Natural killer cell (primary cell): ENCODE measurements around the gene RTTN. TPM values are rescaled to one million over a fixed set of nuclear protein-coding genes. Genes with fewer than 3 reads are reported as not detected.

ENCODE experiments used
- ATAC-seq, 3 donors: fragments of 150-1000 bp in 2 of 3; fragments of 200-7000 bp in 1 of 3; cut with Tn5 transposase; 1 replicate in 1 of 3; 2 replicates in 2 of 3; pipeline ENCODE4 v1.10.0; 2021; ENCODE audit warnings: mild to moderate bottlenecking in 2 of 3, moderate library complexity in 2 of 3
- DNase-seq, 2 donors: peaks; one replicate each; pipeline versions ENCODE4 v3.0.0 to v3.0.0-alpha.2; 2013 to 2021; ENCODE audit warnings: mixed read lengths in 1 of 2
- H3K27ac ChIP-seq: one replicate; pipeline ENCODE4 v1.5.1; 2013; ENCODE audit warnings: mild to moderate bottlenecking, low read length
- H3K27me3 ChIP-seq: one replicate; pipeline ENCODE4 v1.6.1; 2013; ENCODE audit warnings: low read length; ENCODE audit not compliant: control insufficient read depth, insufficient read depth
- H3K36me3 ChIP-seq: one replicate; pipeline ENCODE4 v1.6.1; 2013; ENCODE audit warnings: low read length; ENCODE audit not compliant: control insufficient read depth, insufficient read depth
- H3K4me1 ChIP-seq: one replicate; pipeline ENCODE4 v1.6.1; 2013; ENCODE audit warnings: low read length; ENCODE audit not compliant: control insufficient read depth, insufficient read depth
- H3K4me3 ChIP-seq: one replicate; pipeline ENCODE4 v1.5.1; 2013; ENCODE audit warnings: low read length
- H3K9me3 ChIP-seq: one replicate; pipeline ENCODE4 v1.6.1; 2013; ENCODE audit warnings: low read length; ENCODE audit not compliant: control insufficient read depth, insufficient read depth
- H3K27ac Mint-ChIP-seq, 2 donors: one replicate each; pipeline ENCODE4 v1.8.0; 2022; ENCODE audit warnings: mild to moderate bottlenecking in 2 of 2, mixed read lengths in 2 of 2, moderate library complexity in 1 of 2
- H3K27me3 Mint-ChIP-seq, 2 donors: one replicate each; pipeline ENCODE4 v1.8.0; 2022; ENCODE audit warnings: low read depth in 2 of 2, mixed read lengths in 2 of 2
- H3K36me3 Mint-ChIP-seq: one replicate; pipeline ENCODE4 v1.8.0; 2022; ENCODE audit warnings: mixed read lengths
- H3K4me1 Mint-ChIP-seq, 2 donors: one replicate each; pipeline ENCODE4 v1.8.0; 2022; ENCODE audit warnings: mixed read lengths in 2 of 2
- H3K4me3 Mint-ChIP-seq: one replicate; pipeline ENCODE4 v1.8.0; 2022; ENCODE audit warnings: mild to moderate bottlenecking, moderate library complexity, mixed read lengths
- H3K9me3 Mint-ChIP-seq, 2 donors: one replicate each; pipeline ENCODE4 v1.8.0; 2022; ENCODE audit warnings: mixed read lengths in 2 of 2
- WGBS: methylation state at CpG from one replicate; pipeline ENCODE4 v1.1.7; 2013; ENCODE audit warnings: missing lambda C conversion rate; ENCODE audit not compliant: insufficient coverage; 5-methylcytosine and 5-hydroxymethylcytosine counted together
- intact Hi-C: fragments of 100-400 bp; cut with micrococcal nuclease; formaldehyde crosslinking; loops from one replicate; pipeline ENCODE4 v1.14.2; 2022
- total RNA-seq, 4 donors: library from RNA; stranded (reverse); fragments of 120-200 nt in 1 of 4; gene quantifications; one replicate each; pipeline versions ENCODE4 v1.2.3 to v1.2.4, GENCODE V29; 2013 to 2022
- TF ChIP-seq, protein P1 (sequence below): fragments of 200-600 bp; IDR thresholded peaks from one replicate; pipeline ENCODE4 v1.8.0; 2022; ENCODE audit warnings: antibody characterized with exemption

The RTTN gene
- total RNA-seq, 3 donors from 2014 or later (not counting 1 experiment from before 2014, with no cell fraction given) = 33.0 to 41.0 (median 35.5) TPM

DNA sequence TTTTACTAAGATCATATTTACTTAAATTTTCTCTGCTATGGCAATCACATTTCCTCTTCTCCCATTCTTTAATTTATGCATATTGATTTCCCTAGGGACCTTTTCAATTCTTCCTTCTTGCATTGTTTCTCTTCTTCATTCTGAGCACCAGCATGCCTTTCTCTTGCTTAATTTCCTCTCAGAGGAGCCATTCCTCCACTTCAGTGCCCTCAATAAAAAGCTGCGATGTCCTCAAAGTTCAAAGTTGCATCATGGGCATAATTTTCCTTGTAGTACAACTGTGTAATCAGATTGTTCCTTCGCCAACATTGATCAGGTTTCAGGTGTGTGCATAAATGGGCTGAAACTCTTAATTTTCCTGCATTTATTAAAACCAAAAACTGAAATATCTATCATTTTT, 236.0 kb downstream of the RTTN start:
- peaks cover 0 to 4% of the 10 kb centered on the region in 2 donors for H3K9me3 Mint-ChIP-seq
- H3K36me3 Mint-ChIP-seq = peaks cover 5% of the 10 kb centered on the region
- no peak overlapping the region for H3K4me3 ChIP-seq
- H3K4me1 ChIP-seq = no peaks in the 10 kb centered on the region
- H3K9me3 ChIP-seq = no peaks in the 10 kb centered on the region
- H3K4me3 Mint-ChIP-seq = no peak overlapping the region
- TF ChIP-seq, protein P1, sequence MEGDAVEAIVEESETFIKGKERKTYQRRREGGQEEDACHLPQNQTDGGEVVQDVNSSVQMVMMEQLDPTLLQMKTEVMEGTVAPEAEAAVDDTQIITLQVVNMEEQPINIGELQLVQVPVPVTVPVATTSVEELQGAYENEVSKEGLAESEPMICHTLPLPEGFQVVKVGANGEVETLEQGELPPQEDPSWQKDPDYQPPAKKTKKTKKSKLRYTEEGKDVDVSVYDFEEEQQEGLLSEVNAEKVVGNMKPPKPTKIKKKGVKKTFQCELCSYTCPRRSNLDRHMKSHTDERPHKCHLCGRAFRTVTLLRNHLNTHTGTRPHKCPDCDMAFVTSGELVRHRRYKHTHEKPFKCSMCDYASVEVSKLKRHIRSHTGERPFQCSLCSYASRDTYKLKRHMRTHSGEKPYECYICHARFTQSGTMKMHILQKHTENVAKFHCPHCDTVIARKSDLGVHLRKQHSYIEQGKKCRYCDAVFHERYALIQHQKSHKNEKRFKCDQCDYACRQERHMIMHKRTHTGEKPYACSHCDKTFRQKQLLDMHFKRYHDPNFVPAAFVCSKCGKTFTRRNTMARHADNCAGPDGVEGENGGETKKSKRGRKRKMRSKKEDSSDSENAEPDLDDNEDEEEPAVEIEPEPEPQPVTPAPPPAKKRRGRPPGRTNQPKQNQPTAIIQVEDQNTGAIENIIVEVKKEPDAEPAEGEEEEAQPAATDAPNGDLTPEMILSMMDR = no peak
- no peaks in the 10 kb centered on the region for H3K27me3 Mint-ChIP-seq
- peaks cover 11 to 24% of the 10 kb centered on the region in 2 donors for H3K4me1 Mint-ChIP-seq
- intact Hi-C loops = no loop called here
- ATAC-seq = no peak
- H3K36me3 ChIP-seq = no peaks in the 10 kb centered on the region
- H3K27me3 ChIP-seq = no peaks in the 10 kb centered on the region
- 89% methylated on average over 2 of the region's 2 CpGs for WGBS
- DNase-seq = no peak
- no peak overlapping the region for H3K27ac ChIP-seq
- no peak overlapping the region for H3K27ac Mint-ChIP-seq

DNA sequence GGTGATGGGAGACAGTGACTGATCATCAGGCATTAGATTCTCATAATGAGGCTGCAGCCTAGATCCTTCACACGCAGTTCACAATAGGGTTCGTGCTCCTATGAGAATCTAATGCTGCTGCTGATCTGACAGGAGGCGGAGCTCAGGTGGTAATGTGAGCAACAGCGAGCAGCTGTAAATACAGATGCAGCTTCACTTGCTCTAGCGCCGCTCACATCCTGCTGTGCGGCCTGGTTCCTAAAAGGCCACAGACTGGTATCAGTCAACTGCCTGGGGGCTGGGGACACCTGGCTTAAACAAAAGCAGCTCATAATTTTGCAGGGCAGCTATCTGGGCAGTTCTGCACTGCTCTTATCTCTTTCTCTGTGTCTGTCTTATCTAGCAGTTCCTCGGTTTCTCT, 237.4 kb downstream of the RTTN start:
- Histone ChIP-seq H3K27me3 (no peaks in the 10 kb centered on the region), H3K36me3 (no peaks in the 10 kb centered on the region), H3K4me3 (no peak overlapping the region), H3K27ac (no peak overlapping the region), H3K9me3 (no peaks in the 10 kb centered on the region), H3K4me1 (no peaks in the 10 kb centered on the region)
- ATAC-seq (peak in 2 of 3 donors; percentile 10 to 53), DNase-seq (peak in 1 of 2 donors; percentile 60)
- Mint-ChIP-seq H3K4me3 (no peak overlapping the region), H3K36me3 (peaks cover 5% of the 10 kb centered on the region), H3K9me3 (peaks cover 0 to 4% of the 10 kb centered on the region in 2 donors), H3K27ac (no peak overlapping the region), H3K27me3 (no peaks in the 10 kb centered on the region), H3K4me1 (peaks cover 11 to 24% of the 10 kb centered on the region in 2 donors)
- 84% methylated on average over 8 of the region's 8 CpGs for WGBS
- TF ChIP-seq, protein P1 = no peak
- intact Hi-C loops = no loop called here

DNA sequence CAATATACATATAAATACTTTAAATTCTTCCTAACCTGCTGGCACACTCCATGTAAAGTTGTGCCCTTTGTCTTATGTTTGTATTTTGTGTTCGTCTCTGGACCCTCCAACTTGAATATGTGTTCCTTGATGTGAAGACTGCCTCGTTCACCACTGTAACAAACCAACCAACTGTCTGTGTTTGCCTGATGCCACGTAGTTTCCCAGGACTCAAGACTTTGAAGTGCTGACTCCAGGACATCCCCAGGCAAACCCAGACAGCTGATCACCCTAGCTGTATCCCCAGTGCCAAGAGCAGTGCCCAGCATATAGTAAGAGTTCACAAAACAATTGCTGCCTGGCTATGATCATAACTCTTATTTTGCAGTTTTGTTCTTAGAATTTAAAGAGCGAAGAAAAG, 242.3 kb downstream of the RTTN start:
- H3K9me3 Mint-ChIP-seq = no peaks in the 10 kb centered on the region
- Histone ChIP-seq H3K9me3 (no peaks in the 10 kb centered on the region), H3K27me3 (no peaks in the 10 kb centered on the region), H3K36me3 (no peaks in the 10 kb centered on the region), H3K4me1 (peaks cover 5% of the 10 kb centered on the region), H3K27ac (no peak overlapping the region), H3K4me3 (no peak overlapping the region)
- H3K36me3 Mint-ChIP-seq = no peaks in the 10 kb centered on the region
- H3K4me1 Mint-ChIP-seq = peaks cover 25 to 34% of the 10 kb centered on the region in 2 donors
- no peak overlapping the region for H3K27ac Mint-ChIP-seq
- intact Hi-C loops = no loop called here
- TF ChIP-seq, protein P1 = no peak
- no peaks in the 10 kb centered on the region for H3K27me3 Mint-ChIP-seq
- 96% methylated on average over 3 of the region's 4 CpGs for WGBS
- DNase-seq (no peak), ATAC-seq (no peak)
- H3K4me3 Mint-ChIP-seq = no peak overlapping the region

DNA sequence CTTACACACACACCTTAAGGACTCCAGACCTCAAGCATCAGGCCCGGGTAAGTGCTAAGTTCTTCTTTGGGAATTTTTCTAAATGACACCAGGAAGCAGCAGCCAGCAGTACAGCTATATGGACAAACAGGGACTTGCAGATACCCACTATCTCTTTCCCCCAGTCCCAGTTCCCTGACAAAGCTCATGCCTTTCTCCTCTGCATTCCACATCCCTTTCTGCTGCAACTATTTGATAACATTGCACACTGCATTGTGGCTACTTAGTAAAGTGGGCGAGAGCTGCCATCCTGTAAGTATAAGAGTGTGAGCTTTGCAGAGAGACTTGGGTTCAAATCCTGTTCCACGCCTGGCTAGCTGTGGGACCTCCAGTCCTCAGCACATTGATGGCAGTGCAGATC, 243.8 kb downstream of the RTTN start:
- Mint-ChIP-seq H3K27me3 (no peaks in the 10 kb centered on the region), H3K36me3 (no peaks in the 10 kb centered on the region), H3K27ac (no peak overlapping the region), H3K4me3 (no peak overlapping the region), H3K9me3 (no peaks in the 10 kb centered on the region), H3K4me1 (peaks cover 29 to 30% of the 10 kb centered on the region in 2 donors)
- 98% methylated on average over 3 of the region's 3 CpGs for WGBS
- no peak overlapping the region for H3K4me3 ChIP-seq
- no peak for DNase-seq
- intact Hi-C loops = no loop called here
- no peaks in the 10 kb centered on the region for H3K36me3 ChIP-seq
- no peak overlapping the region for H3K27ac ChIP-seq
- TF ChIP-seq, protein P1 = no peak
- H3K9me3 ChIP-seq = no peaks in the 10 kb centered on the region
- ATAC-seq = no peak
- no peaks in the 10 kb centered on the region for H3K27me3 ChIP-seq
- H3K4me1 ChIP-seq = peaks cover 8% of the 10 kb centered on the region
